ENCODE measurements around the gene NKX2-2. TPM values are rescaled to one million over a fixed set of nuclear protein-coding genes. Genes with fewer than 3 reads are reported as not detected.

NKX2-2 gene
- total RNA-seq, 1 experiment from 2014 or later = 85.1 TPM

- POLR2A ChIA-PET (ENCODE audit: low non-redundant PET) = no interaction called here
- Histone ChIP-seq H3K4me3 (ENCODE audit: low read depth, low read length, poor library complexity, severe bottlenecking) (no peak overlapping the region), H3K36me3 (ENCODE audit: insufficient read depth, low read length, poor library complexity, severe bottlenecking) (peaks cover 63% of the 10 kb centered on the region), H3K4me1 (ENCODE audit: insufficient read depth, low read length, poor library complexity, severe bottlenecking) (peaks cover 13% of the 10 kb centered on the region), H3K9me3 (ENCODE audit: low read depth, low read length, poor library complexity, severe bottlenecking) (no peaks in the 10 kb centered on the region), H3K27me3 (replicated peaks; ENCODE audit: insufficient read depth, low read depth, low read length, poor library complexity) (no peaks in the 10 kb centered on the region), H3K27ac (ENCODE audit: low read depth, low read length, poor library complexity, severe bottlenecking) (no peak overlapping the region)
- no peak for TF ChIP-seq EZH2 (IDR thresholded peaks at IDR 0.05; ENCODE audit: borderline replicate concordance, low read depth, low read length, poor library complexity, severe bottlenecking)
- TF ChIP-seq, protein P1, sequence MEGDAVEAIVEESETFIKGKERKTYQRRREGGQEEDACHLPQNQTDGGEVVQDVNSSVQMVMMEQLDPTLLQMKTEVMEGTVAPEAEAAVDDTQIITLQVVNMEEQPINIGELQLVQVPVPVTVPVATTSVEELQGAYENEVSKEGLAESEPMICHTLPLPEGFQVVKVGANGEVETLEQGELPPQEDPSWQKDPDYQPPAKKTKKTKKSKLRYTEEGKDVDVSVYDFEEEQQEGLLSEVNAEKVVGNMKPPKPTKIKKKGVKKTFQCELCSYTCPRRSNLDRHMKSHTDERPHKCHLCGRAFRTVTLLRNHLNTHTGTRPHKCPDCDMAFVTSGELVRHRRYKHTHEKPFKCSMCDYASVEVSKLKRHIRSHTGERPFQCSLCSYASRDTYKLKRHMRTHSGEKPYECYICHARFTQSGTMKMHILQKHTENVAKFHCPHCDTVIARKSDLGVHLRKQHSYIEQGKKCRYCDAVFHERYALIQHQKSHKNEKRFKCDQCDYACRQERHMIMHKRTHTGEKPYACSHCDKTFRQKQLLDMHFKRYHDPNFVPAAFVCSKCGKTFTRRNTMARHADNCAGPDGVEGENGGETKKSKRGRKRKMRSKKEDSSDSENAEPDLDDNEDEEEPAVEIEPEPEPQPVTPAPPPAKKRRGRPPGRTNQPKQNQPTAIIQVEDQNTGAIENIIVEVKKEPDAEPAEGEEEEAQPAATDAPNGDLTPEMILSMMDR (conservative IDR thresholded peaks at IDR 0.05; ENCODE audit: low read depth, low read length) = no peak
- BruUV-seq (replicated peaks) = no TSS peak
- CTCF ChIA-PET = interaction anchor here (0.6 kb wide), 1 partner anchor 9 kb away, joined by 3 read pairs; no protein-coding TSS in a partner anchor
- no peak for DNase-seq (ENCODE audit: low spot score)
- intact Hi-C loops (cut with micrococcal nuclease; ENCODE audit: unreplicated experiment) = no loop called here
Measured at GRCh38 chr20:21500599-21500998, 13.3 kb downstream of the NKX2-2 start.

DNA sequence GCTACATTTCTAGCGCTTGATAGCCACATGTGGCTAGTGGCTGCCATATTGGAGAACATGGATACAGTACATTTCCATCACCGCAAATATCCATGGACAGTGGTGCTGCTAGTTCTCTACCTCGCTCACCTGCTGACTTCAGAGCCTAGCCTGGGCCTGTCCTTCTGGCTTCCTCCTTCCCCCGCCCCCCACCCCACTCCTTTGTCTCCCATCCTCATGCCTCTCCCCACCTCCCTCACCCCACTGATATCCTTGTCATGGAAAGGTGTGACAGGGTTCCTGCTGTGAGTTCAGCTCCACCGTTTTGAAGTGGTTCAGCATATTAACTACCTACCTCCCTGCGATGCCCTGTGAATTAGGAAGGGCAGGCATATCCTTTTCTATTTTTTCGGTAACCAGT is 14.2 kb downstream of the NKX2-2 start:
- no peaks in the 10 kb centered on the region for H3K27me3 ChIP-seq (replicated peaks; ENCODE audit: insufficient read depth, low read depth, low read length, poor library complexity)
- no peak for DNase-seq (ENCODE audit: low spot score)
- no peak overlapping the region for H3K27ac ChIP-seq (ENCODE audit: low read depth, low read length, poor library complexity, severe bottlenecking)
- intact Hi-C loops (cut with micrococcal nuclease; ENCODE audit: unreplicated experiment) = no loop called here
- no TSS peak for BruUV-seq (replicated peaks)
- ChIA-PET CTCF (no interaction called here), POLR2A (ENCODE audit: low non-redundant PET) (no interaction called here)
- H3K9me3 ChIP-seq (ENCODE audit: low read depth, low read length, poor library complexity, severe bottlenecking) = no peaks in the 10 kb centered on the region
- peaks cover 58% of the 10 kb centered on the region for H3K36me3 ChIP-seq (ENCODE audit: insufficient read depth, low read length, poor library complexity, severe bottlenecking)
- no peak for TF ChIP-seq EZH2 (IDR thresholded peaks at IDR 0.05; ENCODE audit: borderline replicate concordance, low read depth, low read length, poor library complexity, severe bottlenecking)
- TF ChIP-seq, protein P1 (conservative IDR thresholded peaks at IDR 0.05; ENCODE audit: low read depth, low read length) = no peak
- peaks cover 9% of the 10 kb centered on the region for H3K4me1 ChIP-seq (ENCODE audit: insufficient read depth, low read length, poor library complexity, severe bottlenecking)
- no peak overlapping the region for H3K4me3 ChIP-seq (ENCODE audit: low read depth, low read length, poor library complexity, severe bottlenecking)

DNA sequence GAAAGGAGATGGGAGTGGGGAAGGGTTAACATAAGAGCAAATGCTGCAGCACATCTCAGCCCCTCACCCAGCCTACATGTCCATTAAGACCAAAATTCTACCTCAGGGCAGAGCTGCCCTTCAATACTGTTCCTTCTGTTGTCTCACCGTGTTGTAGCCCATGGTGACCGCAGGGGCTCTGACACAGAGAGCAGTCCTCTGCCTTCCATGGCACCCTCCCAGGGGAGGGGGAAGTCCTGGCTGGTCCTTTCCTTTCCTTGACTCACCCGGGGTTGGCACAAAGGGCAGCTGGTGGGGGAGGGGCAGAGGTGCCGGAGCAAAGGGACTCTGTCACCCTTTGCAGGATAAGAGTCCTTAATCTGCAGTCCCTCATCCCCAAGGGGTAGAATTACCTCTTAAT is 15.2 kb downstream of the NKX2-2 start:
- no peak overlapping the region for H3K27ac ChIP-seq (ENCODE audit: low read depth, low read length, poor library complexity, severe bottlenecking)
- POLR2A ChIA-PET (ENCODE audit: low non-redundant PET) = no interaction called here
- DNase-seq (ENCODE audit: low spot score) = peak; percentile 23
- H3K36me3 ChIP-seq (ENCODE audit: insufficient read depth, low read length, poor library complexity, severe bottlenecking) = peaks cover 48% of the 10 kb centered on the region
- H3K27me3 ChIP-seq (replicated peaks; ENCODE audit: insufficient read depth, low read depth, low read length, poor library complexity) = no peaks in the 10 kb centered on the region
- no peaks in the 10 kb centered on the region for H3K9me3 ChIP-seq (ENCODE audit: low read depth, low read length, poor library complexity, severe bottlenecking)
- CTCF ChIA-PET = no interaction called here
- intact Hi-C loops (cut with micrococcal nuclease; ENCODE audit: unreplicated experiment) = no loop called here
- no peak overlapping the region for H3K4me3 ChIP-seq (ENCODE audit: low read depth, low read length, poor library complexity, severe bottlenecking)
- peaks cover 7% of the 10 kb centered on the region for H3K4me1 ChIP-seq (ENCODE audit: insufficient read depth, low read length, poor library complexity, severe bottlenecking)
- TF ChIP-seq, protein P1 (conservative IDR thresholded peaks at IDR 0.05; ENCODE audit: low read depth, low read length) = no peak
- TF ChIP-seq EZH2 (IDR thresholded peaks at IDR 0.05; ENCODE audit: borderline replicate concordance, low read depth, low read length, poor library complexity, severe bottlenecking) = no peak
- no TSS peak for BruUV-seq (replicated peaks)
